ENCODE results near the gene RHOG.
A peak's percentile ranks its signal among the peaks of the same experiment; 100 is the strongest.

RHOG gene

DNA sequence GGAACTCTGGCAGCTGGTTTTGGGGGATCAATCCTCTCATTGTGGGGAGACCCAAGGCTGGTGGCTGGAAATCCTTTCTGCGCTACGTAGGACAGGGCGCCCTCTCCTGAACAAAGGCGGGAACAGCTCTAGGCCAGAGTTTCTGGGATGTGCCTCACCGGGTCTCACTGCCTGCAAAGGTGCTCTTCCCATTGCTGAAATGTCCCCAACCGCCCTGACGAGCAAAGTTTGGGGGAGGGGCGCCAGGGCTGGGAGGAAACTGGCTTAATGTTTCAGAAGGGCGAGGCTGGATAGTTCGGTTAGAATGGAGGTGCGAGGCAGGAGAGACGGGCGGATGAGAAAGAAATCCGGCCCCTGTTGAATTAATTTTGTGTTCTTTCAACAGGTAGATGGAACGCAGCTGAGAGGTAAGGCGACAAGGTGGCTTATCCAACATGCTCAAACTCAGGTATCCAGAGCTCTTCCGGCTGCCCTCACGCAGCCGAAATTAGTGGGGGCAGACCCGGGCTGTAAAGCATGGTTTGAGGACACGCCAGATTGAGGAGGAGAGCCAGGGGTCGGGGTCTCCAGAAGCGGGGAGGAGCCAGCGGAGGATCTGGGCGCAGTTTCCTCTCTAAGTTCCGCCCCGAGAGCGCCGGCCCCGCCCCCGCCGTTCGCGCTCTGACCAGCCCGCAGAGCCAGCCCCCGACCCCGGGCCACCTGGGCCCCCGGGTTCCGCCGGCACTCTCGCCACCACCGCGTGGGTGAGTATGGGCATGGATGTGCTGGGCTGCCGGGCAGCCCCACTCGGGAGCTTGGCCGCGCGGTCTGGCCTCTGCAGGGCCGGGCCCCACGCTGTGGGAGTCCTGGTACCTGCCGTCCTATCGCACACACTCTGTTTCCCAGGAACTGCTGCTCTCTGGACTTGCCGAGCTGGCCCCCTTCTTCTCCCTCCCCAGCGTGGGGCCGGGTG, 32.6 kb downstream of the RHOG start, which contains the start of gene PGAP2:
Gene PGAP2, plus strand, starts transcription at position 652 of the 952 bp plus-strand sequence. CDS start 2,700 bp downstream, outside the sequence.
- peak; percentile 85 for DNase-seq

DNA sequence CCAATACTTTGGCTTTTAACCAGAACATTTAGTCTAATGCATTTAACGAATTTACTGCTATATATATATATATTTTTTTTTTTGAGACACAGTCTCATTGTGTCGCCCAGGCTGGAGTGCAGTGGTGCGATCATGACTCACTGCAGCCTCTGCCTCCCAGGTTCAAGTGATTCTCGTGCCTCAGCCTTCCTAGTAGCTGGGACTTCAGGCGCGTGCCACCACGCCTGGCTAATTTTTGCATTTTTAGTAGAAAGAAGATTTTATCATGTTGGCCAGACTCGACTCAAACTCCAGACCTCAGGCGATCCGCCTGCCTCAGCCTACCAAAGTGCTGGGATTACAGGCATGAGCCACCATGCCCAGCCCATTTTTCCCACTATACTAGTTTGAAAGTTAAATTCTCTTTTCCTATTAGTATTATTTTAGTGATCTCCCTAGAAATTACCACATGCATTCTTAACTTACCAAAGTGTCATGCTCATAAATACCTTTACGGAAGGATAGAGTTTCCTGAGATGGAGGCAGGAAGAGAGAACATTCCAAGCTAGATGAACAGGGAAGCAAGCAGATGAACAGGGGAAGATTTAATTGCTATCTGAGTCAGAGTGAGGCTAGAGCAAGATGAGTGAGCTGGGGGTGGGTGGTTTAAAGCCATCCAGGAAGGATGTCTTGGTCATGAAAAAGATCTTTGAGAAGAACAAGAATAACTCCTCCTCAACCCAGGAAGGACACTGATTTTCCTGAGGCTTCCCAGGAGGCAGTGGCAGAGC, 36.8 kb downstream of the RHOG start:
- no peak for DNase-seq

DNA sequence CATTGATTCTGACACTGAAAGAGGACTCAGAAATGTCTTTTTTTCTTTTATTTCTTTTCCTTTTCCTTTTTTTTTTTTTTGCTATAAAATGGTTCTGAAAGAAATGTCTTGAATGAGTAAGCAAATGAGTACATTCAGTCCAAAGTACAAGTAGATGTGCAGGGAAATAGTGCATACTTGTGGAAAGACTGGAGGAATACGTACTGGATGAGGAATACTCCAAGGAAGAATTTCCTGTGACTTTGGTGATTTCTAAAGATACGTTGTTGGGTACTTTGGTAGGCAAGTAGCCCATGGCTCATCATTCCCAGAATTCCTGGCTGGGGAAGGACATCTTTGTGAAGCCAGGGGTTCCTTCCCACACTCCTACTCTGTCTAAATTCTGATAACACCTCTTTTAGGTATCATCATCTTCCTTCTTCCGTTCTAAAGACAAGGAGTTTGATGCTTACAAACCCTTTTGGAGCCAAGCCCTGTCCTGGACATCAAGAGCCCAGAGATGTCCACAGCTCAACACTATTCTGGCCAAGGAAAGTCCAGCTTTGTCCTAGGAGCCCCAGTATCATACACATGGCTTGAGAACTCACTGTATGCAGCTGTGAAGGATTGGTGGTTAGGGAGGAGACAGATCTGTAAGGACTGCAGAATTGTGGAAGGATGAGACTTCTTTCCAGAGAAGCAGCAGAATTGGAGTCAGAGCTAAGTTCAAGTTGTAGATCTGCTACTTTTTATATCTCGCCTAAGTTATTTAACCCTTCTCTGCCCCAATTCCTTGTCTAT, 38.6 kb downstream of the RHOG start:
- no peak for DNase-seq

DNA sequence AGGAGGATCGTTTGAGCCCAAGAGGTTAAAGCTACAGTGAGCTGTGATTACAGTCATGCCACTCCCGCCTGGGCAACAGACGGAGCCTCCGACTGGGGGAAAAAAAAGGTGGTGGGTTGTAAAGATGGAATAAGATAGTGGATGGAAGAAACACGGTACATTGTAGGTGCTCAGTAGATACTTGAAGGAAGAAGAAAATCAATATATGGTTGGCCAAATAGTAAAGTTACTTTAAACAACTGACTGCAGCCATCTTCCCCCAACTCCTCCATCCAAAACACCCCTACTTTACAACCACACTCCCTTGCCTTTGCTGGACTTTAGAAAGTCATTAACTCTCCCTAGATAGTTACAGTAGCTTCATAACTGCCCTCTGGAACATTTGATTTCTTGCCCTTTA, 40.9 kb downstream of the RHOG start:
- DNase-seq: no peak

DNA sequence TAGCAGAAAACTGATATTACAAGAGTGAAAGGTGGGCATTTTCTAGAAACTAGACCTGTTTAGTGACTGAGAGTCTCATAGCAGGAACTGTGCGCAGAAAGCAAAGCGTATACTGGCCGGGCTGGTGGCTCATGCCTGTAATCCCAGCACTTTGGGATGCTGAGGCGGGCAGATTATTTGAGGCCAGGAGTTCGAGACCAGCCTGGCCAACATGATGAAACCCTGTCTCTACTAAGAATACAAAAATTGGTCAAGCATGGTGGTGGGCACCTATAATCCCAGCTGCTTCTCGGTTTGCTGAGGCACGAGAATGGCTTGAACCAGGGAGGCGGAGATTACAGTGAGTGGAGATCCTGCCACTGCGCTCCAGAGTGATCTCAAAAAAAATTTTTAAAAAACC, 41.6 kb downstream of the RHOG start:
- no peak for DNase-seq

DNA sequence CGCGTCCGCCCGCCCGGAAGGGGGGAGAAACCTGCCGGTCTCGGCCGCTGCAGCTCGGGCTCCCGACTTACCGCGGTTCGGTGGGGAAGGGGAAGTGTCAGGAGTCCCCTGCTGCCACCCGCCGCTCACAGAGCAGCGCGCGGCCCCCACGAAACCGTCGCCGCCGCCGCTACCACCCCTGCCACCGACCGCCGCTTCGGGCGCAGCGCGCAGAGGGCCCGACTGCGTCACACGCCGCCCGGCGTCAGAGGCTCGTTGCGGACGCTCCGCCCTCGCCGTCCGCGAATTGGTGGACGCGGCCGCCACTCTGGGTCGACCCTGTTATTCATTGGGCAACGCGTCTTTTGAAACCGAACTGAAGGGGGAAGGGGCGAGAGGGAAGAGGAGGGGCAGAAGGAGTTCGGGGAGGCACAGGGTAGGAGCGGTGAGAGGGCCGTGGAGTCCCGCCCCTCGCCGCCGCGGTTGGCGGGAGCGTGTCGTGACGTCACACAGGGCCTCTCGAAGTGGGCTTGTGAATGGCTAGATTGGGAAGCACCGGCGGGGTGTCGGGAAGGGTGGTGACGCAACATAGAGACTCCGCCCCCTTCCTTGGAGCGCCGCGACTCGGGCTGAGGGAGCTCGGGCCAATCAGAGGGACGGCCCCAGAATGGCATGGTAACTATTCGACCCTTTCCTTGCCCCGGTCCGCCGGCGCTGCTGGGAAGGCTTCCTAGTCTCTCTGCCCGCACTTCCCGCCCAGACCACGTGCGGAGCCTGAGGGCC, 43.2 kb downstream of the RHOG start, which contains the start of gene NUP98:
Gene NUP98, minus strand, starts transcription at position 226 of the 762 bp plus-strand sequence. CDS start 15,437 bp downstream, outside the sequence.
- DNase-seq: peak; percentile 99

DNA sequence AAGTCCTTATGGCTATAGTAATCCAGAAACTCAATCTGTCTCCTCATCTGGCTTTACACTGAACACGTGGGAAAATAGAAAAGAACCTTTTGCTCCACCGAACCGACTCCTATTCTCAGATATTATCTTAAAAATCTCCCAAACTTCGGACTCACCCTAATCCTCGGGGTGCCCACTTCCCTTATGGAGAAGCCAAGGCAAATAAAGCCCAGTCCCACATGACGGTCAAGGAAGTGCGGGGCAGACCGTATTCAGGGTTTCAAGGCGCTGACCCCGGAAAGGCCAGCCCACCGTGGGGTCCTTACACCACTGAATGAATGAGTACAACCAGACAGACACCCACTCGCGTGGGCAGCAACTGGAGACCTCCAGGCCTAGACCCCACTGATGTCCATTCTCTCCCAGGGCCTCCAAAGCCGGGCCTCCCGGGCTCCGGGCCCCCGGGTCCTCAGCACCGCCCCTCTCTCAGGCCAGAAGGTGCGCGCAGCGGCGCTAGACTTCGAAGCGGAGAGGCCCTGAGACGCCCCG, 43.9 kb downstream of the RHOG start:
- no peak for DNase-seq

DNA sequence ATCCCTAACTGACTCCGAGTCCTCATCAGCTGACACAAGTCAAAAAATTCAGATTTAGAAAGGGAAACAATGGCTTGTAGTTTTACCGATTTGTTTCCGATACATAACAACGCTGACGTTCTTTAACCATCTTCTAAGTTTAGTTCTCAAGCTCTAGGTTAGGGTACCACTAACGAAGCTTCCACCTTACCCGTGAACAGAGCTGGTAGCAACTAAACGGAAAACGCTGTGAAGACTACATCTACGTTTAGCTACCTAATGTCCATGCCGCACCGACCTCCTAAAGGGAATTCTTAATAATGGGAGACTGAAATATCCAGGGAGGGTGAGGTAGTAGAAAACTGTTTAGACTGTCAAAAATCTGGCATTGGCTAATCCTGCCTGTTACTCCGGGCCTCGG, 44.4 kb downstream of the RHOG start:
- peak; percentile 47 for DNase-seq

DNA sequence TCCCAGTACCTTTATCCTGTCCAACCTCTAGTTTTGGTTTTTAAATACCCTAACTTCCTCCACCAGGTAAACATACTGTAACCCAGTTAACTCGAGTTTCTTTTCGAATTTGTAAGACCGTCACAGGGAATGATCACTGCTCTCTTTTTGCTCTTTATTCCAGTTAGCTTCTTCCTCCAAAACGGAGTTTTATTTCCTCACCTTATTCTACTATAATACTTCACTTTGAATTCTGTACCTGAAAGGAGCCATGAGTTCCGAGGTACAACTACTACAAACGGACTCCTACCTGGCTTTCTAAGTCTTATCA, 44.8 kb downstream of the RHOG start:
- no peak for DNase-seq

DNA sequence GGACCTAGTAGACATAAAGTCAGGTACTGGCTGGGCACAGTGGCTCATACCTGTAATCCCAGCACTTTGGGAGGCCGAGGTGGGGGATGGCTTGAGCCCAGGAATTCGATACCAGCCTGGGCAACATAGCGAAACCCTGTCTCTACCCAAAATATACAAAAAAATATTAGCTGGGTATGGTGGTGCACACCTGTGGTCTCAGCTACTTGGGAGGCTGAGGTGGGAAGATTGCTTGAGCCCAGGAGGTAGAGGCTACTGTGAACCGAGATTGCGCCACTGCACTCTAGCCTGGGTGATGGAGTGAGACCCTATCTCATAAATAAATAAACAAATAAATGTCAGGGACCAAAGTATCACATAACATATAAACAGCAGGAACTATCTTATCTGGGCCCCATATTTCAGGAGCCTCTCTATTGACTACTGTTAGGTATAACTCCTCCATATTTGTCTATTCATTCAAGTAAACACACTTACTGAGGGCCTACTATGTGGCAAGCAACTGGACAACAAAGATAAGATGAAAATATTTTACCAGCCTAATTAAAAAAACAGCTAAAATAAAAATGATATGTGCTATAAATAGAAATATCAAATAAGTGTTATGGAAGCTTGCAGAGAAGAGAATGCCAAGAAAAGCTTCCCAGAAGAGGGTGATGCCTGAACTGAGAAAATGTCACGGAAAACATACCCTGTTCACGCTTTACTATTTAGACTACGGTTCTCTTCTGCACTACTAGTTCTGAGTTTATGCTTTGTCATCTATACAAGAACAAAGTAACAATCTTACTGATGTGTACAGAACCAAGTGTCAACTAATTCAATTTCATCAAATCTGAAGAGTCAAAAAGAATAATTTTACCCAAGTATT, 45.4 kb downstream of the RHOG start:
- peak; percentile 26 for DNase-seq

DNA sequence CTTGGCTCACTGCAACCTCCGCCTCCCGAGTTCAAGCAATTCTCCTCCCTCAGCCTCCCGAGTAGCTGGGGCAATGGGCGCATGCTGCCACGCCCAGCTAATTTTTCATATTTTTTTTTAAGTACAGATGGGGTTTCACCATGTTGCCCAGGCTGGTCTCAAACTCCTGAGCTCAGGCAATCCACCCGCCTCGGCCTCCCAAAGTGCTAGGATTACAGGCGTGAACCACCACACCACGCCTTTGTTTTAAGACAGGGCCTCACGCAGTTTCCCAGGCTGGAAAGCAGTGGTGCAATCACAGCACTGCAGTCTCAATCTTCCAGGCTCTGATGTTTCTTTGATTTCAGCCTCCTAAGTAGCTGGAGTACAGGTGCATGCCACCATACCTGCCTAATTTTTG, 46.4 kb downstream of the RHOG start:
- peak; percentile 32 for DNase-seq

DNA sequence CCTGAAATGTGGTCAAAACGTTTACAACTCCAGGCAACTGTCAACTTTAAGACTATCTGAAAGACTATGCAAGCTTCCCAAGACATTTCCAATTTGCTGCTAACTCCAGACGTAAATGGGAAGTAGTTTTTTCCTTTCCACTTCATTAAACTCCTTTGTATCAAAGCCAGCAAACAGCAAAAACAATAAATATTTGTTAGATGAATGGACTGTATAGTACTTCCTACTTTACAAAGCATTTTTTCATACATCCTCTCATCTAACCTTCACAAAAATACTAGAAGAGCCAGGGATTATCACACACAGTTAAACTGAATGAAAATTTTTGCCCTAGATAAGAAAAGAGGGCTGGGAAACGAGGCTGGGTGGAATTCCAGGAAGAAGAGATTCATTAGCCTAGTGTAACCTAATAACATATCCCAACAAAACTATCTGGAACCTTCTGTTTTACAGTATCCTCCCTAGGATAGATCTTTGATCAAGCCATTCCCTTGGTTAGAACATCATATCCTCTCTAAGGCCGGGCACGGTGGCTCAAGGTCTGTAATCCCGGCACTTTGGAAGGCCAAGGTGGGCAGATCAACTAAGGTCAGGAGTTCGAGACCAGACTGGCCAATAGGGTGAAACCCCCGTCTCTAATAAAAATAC, 53.9 kb downstream of the RHOG start:
- no peak for DNase-seq

DNA sequence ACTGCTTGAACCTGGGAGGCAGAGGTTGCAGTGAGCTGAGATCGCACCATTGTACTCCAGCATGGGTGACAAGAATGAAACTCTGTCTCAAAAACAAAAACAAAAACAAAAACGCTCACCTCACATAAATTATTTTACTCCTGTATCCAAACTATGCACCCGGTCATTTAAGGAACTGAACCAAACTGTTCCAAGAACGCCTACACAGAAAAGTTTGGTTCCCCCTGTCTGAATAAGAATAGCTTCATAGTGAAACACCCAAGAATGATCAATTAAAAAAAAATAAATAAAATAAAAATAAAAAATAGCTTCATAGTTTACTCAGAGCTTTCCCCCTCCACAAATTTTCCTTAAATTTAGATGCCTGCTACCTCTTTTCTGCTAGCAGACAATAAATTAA, 57.1 kb downstream of the RHOG start:
- no peak for DNase-seq

DNA sequence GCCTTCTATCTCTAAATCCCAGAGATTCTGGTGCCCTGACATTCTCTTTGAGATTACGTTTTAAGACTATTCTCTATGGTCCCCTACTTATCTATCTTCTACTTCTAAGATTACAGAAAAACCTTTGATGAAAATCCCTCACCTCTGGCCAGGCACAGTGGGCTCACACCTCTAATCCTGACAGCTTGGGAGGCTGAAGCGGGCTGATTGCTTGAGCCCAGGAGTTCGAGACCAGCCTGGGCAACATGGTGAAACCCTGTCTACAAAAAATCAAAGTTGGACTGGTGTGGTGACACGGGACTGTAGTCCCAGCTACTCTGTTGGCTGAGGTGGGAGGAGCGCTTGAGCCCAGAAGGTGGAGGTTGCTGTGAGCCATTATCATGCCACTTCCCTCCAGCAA, 57.8 kb downstream of the RHOG start:
- DNase-seq: no peak

DNA sequence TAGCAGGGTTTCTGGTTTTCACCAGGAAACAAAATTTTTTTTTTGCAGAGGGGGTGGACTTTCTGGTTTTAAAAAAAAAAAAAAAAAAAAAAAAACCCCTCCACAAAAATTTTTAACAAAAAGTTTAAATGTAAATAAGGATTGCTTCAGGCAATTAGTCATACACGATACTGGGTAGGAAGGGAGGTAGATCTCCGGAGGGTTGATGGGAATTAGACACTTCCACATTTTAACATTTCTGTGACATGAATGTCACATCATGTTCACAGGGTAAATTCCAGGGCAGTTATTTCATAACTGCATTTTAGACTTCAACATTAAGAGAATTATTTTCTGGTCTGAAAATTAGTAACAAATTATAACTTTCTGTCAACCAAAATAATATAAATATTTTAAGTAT, 59.3 kb downstream of the RHOG start:
- DNase-seq: no peak
